Stimulated activated CD4-positive, alpha-beta T cell treated with anti-CD3 and anti-CD28 coated beads, Interleukin-4, amount 100 ng/mL, for 4 hours (primary cell): ENCODE results near the gene ATP6V1E1.
A peak's percentile ranks its signal among the peaks of the same experiment; 100 is the strongest.
"Not testable (repeated sequence)": the region's sequence is repeated elsewhere in the genome, so short reads cannot be mapped to it uniquely, and the experiment has no call there.

Experiments
- DNase-seq, 2 experiments: peaks; one replicate each; pipeline ENCODE4 v3.0.0-alpha.2; 2020

The ATP6V1E1 gene

DNA sequence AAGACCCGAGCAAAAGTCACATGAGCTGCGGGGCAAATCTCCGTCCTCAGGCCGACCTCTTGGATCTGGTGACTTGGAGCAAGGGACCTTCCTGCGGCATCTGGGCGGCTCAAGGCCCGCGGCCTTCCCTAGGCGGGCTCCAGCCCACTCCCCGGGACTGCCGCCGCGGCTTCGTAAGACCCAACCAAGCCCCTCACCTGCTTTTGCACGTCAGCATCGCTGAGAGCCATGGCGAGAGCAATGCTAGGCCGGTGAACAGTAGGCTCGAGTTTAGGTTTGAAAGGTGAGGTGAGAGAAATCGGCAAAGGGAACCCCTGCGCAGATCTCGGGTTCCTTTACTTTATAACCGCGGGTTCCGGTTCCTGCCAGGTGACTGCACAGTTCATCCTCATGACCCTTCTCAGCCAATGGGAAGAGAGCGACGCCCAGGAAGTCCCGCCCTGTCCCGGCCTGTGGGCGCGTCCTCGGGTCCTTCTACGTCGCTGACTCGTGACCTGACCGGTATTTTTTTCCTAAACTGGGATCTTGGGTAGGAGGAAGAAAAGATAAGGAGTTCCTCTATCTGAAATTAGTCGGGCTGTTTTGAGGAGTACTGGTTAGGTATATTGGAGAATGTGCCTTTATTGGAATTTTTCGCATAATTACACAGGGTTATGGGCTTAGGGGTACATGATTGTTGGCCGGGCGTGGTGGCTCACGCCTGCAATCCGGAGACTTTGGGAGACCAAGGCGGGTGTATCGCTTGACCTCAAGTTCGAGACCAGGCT is at the start of gene ATP6V1E1:
TSS of gene ATP6V1E1 (minus strand) at position 344 of the 767 bp plus-strand sequence. CDS start at position 230, 114 bp downstream.
- peak; percentile 89 to 93 for DNase-seq

- no peak for DNase-seq
Observed at GRCh38 chr22:17675584-17675983, 47.0 kb upstream of the ATP6V1E1 start.

DNA sequence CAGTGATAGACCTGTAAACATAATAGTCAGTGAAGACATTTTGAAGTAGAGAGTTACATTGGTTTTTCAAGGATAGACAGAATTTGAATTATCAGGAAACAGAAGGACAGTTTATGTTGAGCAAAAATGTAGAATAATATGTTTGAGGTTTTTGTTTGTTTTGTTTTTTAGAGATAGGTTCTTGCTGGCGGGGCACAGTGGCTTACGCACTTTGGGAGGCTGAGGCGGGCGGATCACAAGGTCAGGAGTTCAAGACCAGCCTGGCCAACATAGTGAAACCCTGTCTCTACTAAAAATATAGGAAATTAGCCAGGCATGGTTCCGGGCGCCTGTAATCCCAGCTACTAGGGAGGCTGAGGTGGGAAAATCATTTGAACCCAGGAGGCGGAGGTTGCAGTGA is 45.6 kb upstream of the ATP6V1E1 start:
- no peak for DNase-seq

- DNase-seq, result peak in 1 of 2 experiments; percentile 22
Observed at GRCh38 chr22:17672417-17672991, 44.0 kb upstream of the ATP6V1E1 start.

DNA sequence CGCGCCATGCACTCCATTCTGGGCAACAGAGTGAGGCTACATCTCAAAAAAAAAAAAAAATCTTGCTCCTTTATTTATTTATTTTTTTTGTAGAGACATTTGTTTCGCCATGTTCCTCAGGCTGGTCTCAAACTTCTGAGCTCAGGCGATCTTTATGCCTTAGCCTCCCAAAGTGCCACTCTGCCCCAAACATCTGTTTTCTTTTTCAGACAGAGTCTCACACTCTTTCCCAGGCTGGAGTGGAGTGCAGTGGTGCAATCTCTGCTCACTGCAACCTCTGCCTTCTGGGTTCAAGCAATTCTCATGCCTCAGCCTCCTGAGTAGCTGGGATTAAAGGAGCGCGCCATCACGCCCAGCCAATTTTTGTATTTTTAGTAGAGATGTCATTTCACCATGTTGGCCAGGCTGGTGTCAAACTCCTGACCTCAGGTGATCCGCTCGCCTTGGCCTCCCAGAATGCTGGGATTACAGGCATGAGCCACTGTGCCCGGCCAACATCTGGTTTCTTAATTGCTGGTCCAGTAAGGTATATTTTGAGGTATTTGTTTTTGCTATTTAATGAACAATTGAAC is 43.1 kb upstream of the ATP6V1E1 start:
- DNase-seq, result not testable (repeated sequence)

DNA sequence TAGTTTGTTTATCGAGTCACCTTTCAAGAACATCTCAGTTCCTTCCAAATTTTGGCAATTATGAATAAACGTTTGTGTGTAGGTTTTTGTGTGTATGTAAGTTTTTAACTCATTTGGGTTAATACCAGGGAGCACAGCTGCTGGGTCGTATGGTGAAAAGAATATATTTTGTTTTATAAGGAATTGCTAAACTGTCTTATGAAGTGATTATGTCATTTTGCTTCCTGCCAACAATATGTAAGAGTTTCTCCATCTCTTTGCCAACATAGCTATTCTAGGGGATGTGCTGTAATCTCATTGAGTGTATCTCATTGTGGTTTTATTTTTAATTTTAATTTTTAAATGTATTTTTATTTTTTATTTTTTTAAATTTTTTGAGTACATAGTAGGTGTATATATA is 37.3 kb upstream of the ATP6V1E1 start:
- DNase-seq, result no peak

DNA sequence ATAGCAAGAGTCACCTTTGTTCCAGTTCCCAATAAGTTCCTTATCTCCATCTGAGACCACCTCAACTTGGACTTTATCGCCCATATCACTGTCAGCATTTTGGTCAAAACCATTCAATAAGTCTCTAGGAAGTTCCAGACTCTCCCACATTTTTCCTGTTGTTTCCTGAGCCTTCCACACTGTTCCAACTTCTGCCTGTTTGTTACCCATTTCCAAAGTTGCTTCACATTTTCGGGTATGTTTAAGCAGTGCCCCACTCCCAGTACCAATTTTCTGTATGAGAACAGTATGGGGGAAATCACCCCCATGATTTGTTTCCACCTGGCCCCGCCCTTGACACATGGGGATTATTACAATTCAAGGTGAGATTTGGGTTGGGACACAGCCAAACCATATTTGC is 36.7 kb upstream of the ATP6V1E1 start:
- DNase-seq, result no peak

DNA sequence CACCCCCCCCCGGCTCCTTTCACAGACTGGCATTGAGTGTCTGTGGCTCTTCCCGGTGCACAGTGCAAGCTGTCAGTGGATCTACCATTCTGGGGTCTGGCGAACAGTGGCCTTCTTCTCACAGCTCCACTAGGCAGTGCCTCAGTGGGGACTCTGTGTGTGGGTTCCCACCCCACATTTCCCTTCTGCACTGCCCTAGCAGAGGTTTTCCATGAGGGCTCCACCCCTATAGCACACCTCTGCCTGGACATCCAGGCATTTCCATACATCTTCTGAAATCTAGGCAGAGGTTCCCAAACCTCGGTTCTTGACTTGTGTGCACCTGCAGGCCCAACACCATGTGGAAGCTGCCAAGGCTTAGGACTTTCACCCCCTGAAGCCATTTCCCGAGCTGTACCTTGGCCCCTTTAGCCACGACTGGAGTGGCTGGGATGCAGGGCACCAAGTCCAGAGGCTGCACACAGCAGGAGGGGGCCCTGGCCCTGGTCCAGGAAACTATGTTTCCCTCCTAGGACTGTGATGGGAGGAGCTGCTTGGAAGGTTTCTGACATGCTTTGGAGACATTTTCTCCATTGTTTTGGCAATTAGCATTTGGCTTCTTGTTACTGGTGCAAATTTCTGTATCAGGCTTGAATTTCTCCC is 36.0 kb upstream of the ATP6V1E1 start:
- DNase-seq, result no peak

DNA sequence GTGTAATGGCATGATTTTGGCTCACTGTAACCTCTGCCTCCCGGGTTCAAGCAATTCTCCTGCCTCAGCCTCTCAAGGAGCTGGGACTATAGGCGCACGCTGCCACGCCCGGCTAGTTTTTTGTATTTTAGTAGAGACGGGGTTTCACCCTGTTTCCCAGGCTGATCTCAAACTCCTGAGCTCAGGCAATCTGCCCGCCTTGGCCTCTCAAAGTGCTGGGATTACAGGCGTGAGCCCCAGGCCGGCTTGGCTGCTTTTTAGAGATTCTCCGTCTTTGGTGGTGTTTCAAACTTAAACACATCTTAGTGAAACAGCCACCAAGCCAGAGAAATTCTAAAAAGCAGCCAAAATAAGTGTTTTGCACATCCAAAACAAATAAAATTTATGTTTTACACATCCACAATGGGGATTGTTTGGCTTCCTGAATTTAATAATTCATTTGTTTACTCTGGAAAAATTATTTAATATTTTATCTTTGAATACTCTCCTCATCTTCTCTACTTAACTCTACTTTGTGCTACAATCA is 28.4 kb upstream of the ATP6V1E1 start:
- DNase-seq, result no peak

DNA sequence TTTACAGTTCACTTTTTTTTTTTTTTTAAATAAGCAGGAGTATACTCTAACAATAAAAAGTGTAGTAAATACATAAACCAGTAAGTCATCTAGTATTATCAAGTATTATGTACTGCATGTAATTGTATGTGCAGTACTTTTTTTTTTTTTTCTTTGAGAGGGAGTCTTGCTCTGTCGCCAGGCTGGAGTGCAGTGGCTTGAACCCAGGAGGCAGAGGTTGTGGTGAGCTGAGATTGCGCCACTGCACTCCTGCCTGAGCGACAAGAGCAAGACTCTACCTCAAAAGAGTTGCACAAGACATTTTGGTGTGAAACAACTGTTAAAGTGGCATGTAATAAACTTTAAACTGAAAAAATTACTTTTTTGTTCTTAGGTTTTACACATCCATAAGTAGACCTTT is 26.7 kb upstream of the ATP6V1E1 start:
- no peak for DNase-seq

- DNase-seq, result no peak
Observed at GRCh38 chr22:17648569-17648968, 20.0 kb upstream of the ATP6V1E1 start.

GRCh38 chr22:17647991-17648390 is 19.4 kb upstream of the ATP6V1E1 start:
- DNase-seq, result no peak

GRCh38 chr22:17647452-17647851 is 18.9 kb upstream of the ATP6V1E1 start:
- no peak for DNase-seq

- DNase-seq, result not testable (repeated sequence)
Observed at GRCh38 chr22:17642357-17642756, 13.8 kb upstream of the ATP6V1E1 start.

DNA sequence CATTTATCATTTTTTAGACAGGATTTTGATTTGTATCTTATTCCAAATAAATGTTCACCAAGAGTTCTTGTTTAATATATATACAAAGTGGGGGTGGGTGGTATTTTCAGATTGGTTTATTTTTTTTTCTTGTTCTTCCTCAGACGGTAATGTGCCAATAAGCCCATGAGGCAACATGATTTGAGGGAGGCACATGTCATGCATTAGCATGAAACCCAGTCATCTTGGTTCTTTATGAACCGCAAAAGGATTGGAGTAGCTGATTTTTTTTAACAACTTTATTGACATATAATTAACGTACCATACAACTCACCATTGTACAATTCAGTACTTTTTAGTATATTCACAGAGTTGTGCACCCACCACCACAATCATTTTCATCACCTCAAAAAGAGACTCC is 12.7 kb upstream of the ATP6V1E1 start:
- DNase-seq, result no peak

DNA sequence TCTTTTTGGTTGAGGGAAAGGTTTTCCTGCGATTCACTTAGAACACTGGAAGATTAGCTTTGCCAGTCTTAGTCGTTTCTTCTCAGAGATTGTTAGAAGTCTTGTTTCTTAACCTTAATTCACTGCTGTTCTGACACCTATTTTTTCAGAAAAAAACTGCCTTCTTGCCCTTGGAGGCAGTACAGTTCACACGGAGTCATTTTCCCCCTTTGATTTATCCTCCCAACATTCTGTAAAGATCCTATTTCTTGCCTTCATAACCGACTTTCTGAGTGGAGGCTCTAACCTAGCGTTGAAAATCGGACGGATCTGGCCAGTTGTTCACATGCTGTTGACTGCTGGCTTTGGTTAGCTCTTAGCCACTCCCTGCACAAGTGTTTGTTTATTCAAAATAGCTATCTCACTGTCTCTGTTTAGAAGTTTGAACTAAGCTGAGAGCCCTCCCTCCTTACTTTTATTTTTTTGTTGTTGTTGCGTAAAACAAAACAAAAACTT is 10.7 kb upstream of the ATP6V1E1 start:
- no peak for DNase-seq

GRCh38 chr22:17638432-17639246 is 10.1 kb upstream of the ATP6V1E1 start, which contains the start of gene BCL2L13:
Gene BCL2L13, plus strand, starts transcription at chr22:17638757. Its CDS starts 16,955 bp downstream, at chr22:17655712.
- DNase-seq, result peak; percentile 86 to 87

GRCh38 chr22:17638182-17638431 is 9.6 kb upstream of the ATP6V1E1 start:
- DNase-seq, result no peak

GRCh38 chr22:17637490-17638181 is 9.1 kb upstream of the ATP6V1E1 start:
- DNase-seq, result no peak

DNA sequence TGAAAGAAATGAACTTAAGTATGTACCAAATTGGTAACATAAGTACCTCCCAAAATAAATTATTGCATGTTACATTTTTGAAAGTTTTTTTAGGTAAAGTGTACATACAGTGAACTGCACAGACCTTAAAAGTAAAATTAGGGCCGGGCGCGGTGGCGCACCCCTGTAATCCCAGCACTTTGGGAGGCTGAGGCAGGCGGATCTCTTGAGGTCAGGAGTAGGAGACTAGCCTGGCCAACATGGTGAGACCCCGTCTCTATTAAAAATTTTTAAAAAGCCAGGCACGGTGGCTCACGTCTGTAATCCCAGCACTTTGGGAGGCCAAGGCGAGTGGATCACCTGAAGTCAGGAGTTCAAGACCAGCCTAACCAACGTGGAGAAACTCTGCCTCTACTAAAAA is 8.3 kb upstream of the ATP6V1E1 start:
- DNase-seq, result not testable (repeated sequence)

DNA sequence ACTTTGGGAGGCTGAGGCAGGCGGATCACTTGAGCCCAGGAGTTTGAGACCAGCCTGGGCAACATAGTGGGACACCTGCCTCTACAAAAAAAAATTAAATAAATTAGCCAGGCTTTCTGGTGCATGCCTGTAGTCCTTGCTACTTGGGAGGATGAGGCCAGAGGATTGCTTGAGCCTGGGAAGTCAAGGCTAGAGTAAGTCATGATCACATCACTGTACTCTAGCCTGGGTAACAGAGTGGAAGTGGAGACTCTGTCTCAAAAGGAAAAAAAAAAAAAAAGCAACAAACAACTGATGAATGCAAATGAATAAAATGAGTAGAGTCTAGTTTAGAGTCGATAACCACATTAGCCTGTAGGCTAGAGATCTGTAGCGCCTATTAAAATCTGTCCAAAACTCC is 6.1 kb upstream of the ATP6V1E1 start:
- no peak for DNase-seq

DNA sequence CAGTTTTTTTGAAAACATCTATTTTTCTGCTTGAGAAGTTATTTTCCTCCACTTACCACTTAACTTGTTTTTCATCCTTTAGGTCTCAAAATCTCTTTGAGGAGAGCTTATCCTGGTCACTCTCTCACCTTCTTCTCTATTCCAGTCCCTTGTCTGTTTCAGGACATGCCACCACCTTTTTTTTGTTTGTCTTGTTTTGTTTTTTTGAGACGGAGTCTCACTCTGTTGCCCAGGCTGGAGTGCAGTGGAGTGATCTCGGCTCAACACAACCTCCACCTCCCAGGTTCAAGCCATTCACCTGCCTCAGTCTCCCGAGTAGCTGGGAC is 5.4 kb upstream of the ATP6V1E1 start:
- no peak for DNase-seq
